Colonic mucosa (tissue), 4 donors: ENCODE measurements around the gene FILIP1. TPM values are rescaled to one million over a fixed set of nuclear protein-coding genes. Genes with fewer than 3 reads are reported as not detected.

Experiments used
- DNase-seq: peaks from one replicate; pipeline ENCODE4 v3.0.0-alpha.2; 2020
- H3K27ac ChIP-seq: fragments of 200-600 bp; one replicate; pipeline ENCODE4 v1.8.0; 2021
- H3K27me3 ChIP-seq: fragments of 200-600 bp; one replicate; pipeline ENCODE4 v1.8.0; 2021
- H3K36me3 ChIP-seq: fragments of 200-600 bp; one replicate; pipeline ENCODE4 v1.8.0; 2021
- H3K4me1 ChIP-seq: fragments of 200-600 bp; one replicate; pipeline ENCODE4 v1.8.0; 2021; ENCODE audit warnings: mild to moderate bottlenecking
- H3K4me3 ChIP-seq: fragments of 200-600 bp; one replicate; pipeline ENCODE4 v1.8.0; 2021
- H3K9ac ChIP-seq, 2 donors: one replicate each; pipeline ENCODE4 v1.7.0; 2013; ENCODE audit warnings: control low read depth in 2 of 2, low read depth in 2 of 2, low read length in 2 of 2
- H3K9me3 ChIP-seq: fragments of 200-600 bp; one replicate; pipeline ENCODE4 v1.8.0; 2021
- CTCF ChIP-seq: fragments of 200-600 bp; IDR thresholded peaks from one replicate; pipeline ENCODE4 v1.8.0; 2022; ENCODE audit warnings: antibody characterized with exemption, mild to moderate bottlenecking
- intact Hi-C: fragments of 100-400 bp; cut with DNase I; formaldehyde crosslinking; loops from one replicate; pipeline ENCODE4 v1.14.1; 2022
- total RNA-seq, 2 donors: library from RNA; stranded (reverse); fragmentation: NEBNext Ultra II Directional in 1 of 2; extraction: Animal tissue kit (Norgen Biotek cat#: 25700) in 1 of 2; gene quantifications; one replicate each; pipeline ENCODE4 v1.2.1, GENCODE V29; 2021
- donor health status: healthy.
- donor health status: DM: no; HTN: no; CAD: no.
- donor health status: DM: no; HTN: no; CAD: no.

FILIP1 gene
- total RNA-seq, 2 donors from 2014 or later: 0.57 to 6.5 TPM

- Histone ChIP-seq H3K27ac (no peak overlapping the region), H3K27me3 (no peaks in the 10 kb centered on the region), H3K4me3 (no peak overlapping the region), H3K9ac (no peak overlapping the region), H3K9me3 (no peaks in the 10 kb centered on the region), H3K36me3 (no peaks in the 10 kb centered on the region), H3K4me1 (no peaks in the 10 kb centered on the region)
- DNase-seq: no peak
- intact Hi-C loops: no loop called here
- TF ChIP-seq CTCF: no peak
These were observed 144.7 kb downstream of the FILIP1 start for GRCh38 chr6:75348882-75349261.

- intact Hi-C loops: no loop called here
- no peak overlapping the region for H3K27ac ChIP-seq
- DNase-seq: no peak
These were observed 145.5 kb downstream of the FILIP1 start for GRCh38 chr6:75347898-75348610.

GRCh38 chr6:75345413-75345812, 148.2 kb downstream of the FILIP1 start:
- H3K9ac ChIP-seq: no peak overlapping the region
- no peaks in the 10 kb centered on the region for H3K4me1 ChIP-seq
- H3K27ac ChIP-seq: no peak overlapping the region
- H3K27me3 ChIP-seq: no peaks in the 10 kb centered on the region
- no peak for TF ChIP-seq CTCF
- no peaks in the 10 kb centered on the region for H3K9me3 ChIP-seq
- DNase-seq: no peak
- intact Hi-C loops: no loop called here
- no peaks in the 10 kb centered on the region for H3K36me3 ChIP-seq
- H3K4me3 ChIP-seq: no peak overlapping the region

More at GRCh38 chr6:75347898-75348610, 145.5 kb downstream of the FILIP1 start:
- H3K27me3 ChIP-seq: no peaks in the 10 kb centered on the region
- H3K4me1 ChIP-seq: no peaks in the 10 kb centered on the region
- no peak for TF ChIP-seq CTCF
- H3K9me3 ChIP-seq: no peaks in the 10 kb centered on the region
- no peaks in the 10 kb centered on the region for H3K36me3 ChIP-seq
- no peak overlapping the region for H3K4me3 ChIP-seq
- H3K9ac ChIP-seq: no peak overlapping the region

- Histone ChIP-seq H3K9me3 (no peaks in the 10 kb centered on the region), H3K4me3 (no peak overlapping the region), H3K27me3 (no peaks in the 10 kb centered on the region), H3K9ac (no peak overlapping the region), H3K36me3 (no peaks in the 10 kb centered on the region), H3K4me1 (no peaks in the 10 kb centered on the region), H3K27ac (no peak overlapping the region)
- no peak for DNase-seq
- intact Hi-C loops: no loop called here
- TF ChIP-seq CTCF: no peak
These were observed 149.1 kb downstream of the FILIP1 start for GRCh38 chr6:75344455-75344854.

GRCh38 chr6:75344021-75344420, 149.6 kb downstream of the FILIP1 start:
- H3K9me3 ChIP-seq: no peaks in the 10 kb centered on the region
- no peak overlapping the region for H3K27ac ChIP-seq
- no peak overlapping the region for H3K9ac ChIP-seq
- no peaks in the 10 kb centered on the region for H3K4me1 ChIP-seq
- TF ChIP-seq CTCF: no peak
- intact Hi-C loops: no loop called here
- DNase-seq: no peak
- H3K27me3 ChIP-seq: no peaks in the 10 kb centered on the region
- no peaks in the 10 kb centered on the region for H3K36me3 ChIP-seq
- no peak overlapping the region for H3K4me3 ChIP-seq
